ENCODE data around the gene CDH16. TPM values are rescaled to one million over a fixed set of nuclear protein-coding genes. Genes with fewer than 3 reads are reported as not detected.
A peak's percentile ranks its signal among the peaks of the same experiment; 100 is the strongest.
"Not testable (repeated sequence)": the region's sequence is repeated elsewhere in the genome, so short reads cannot be mapped to it uniquely, and the experiment has no call there.

Gene CDH16
- total RNA-seq, 4 donors from 2014 or later = not detected

- WGBS, 2 donors (ENCODE audit: low coverage in 1 of 2) = 80 to 100% methylated on average over 1 of the region's 1 CpG
- H3K27me3 ChIP-seq = peaks cover 19% of the 10 kb centered on the region
- H3K27ac ChIP-seq = no peak overlapping the region
- TF ChIP-seq EP300 (IDR thresholded peaks at IDR 0.05) = no peak
- TF ChIP-seq POLR2AphosphoS5 (IDR thresholded peaks at IDR 0.05) = no peak
- no peak for TF ChIP-seq POLR2A (IDR thresholded peaks at IDR 0.05)
- TF ChIP-seq CTCF (IDR thresholded peaks at IDR 0.05) = no peak
- ATAC-seq = no peak
- H3K36me3 ChIP-seq = no peaks in the 10 kb centered on the region
- no peak overlapping the region for H3K4me3 ChIP-seq
- no peaks in the 10 kb centered on the region for H3K9me3 ChIP-seq
- no peaks in the 10 kb centered on the region for H3K4me1 ChIP-seq
Measured at GRCh38 chr16:66960270-66960669, 41.6 kb upstream of the CDH16 start.

GRCh38 chr16:66959704-66960161 is 41.0 kb upstream of the CDH16 start:
- Histone ChIP-seq H3K4me1 (no peaks in the 10 kb centered on the region), H3K36me3 (no peaks in the 10 kb centered on the region), H3K9me3 (no peaks in the 10 kb centered on the region), H3K27ac (no peak overlapping the region), H3K27me3 (peaks cover 15% of the 10 kb centered on the region), H3K4me3 (no peak overlapping the region)
- 54 to 66% methylated on average over 2 to 4 of the region's 5 CpGs for WGBS, 2 donors (ENCODE audit: low coverage in 1 of 2)
- ATAC-seq = peak; percentile 73
- TF ChIP-seq POLR2AphosphoS5 (IDR thresholded peaks at IDR 0.05) = no peak
- TF ChIP-seq POLR2A (IDR thresholded peaks at IDR 0.05) = no peak
- no peak for TF ChIP-seq EP300 (IDR thresholded peaks at IDR 0.05)
- no peak for TF ChIP-seq CTCF (IDR thresholded peaks at IDR 0.05)

GRCh38 chr16:66958857-66959703 is 40.4 kb upstream of the CDH16 start:
- H3K36me3 ChIP-seq = no peaks in the 10 kb centered on the region
- H3K4me1 ChIP-seq = no peaks in the 10 kb centered on the region
- H3K27ac ChIP-seq = no peak overlapping the region
- TF ChIP-seq CTCF (IDR thresholded peaks at IDR 0.05) (no peak), POLR2A (IDR thresholded peaks at IDR 0.05) (no peak), POLR2AphosphoS5 (IDR thresholded peaks at IDR 0.05) (no peak), EP300 (IDR thresholded peaks at IDR 0.05) (no peak)
- WGBS, 2 donors (ENCODE audit: low coverage in 1 of 2) = 46 to 50% methylated on average over 1 to 2 of the region's 7 CpGs
- ATAC-seq = no peak
- H3K9me3 ChIP-seq = no peaks in the 10 kb centered on the region
- no peak overlapping the region for H3K4me3 ChIP-seq
- peaks cover 9% of the 10 kb centered on the region for H3K27me3 ChIP-seq

GRCh38 chr16:66956154-66956457 is 37.4 kb upstream of the CDH16 start:
- not testable (repeated sequence) for H3K27ac ChIP-seq, H3K9me3 ChIP-seq, H3K36me3 ChIP-seq, H3K4me3 ChIP-seq, H3K4me1 ChIP-seq, H3K27me3 ChIP-seq, ATAC-seq
- 38 to 67% methylated on average over 1 of the region's 1 CpG for WGBS, 2 donors (ENCODE audit: low coverage in 1 of 2)

GRCh38 chr16:66955363-66956153 is 36.9 kb upstream of the CDH16 start:
- WGBS, 2 donors (ENCODE audit: low coverage in 1 of 2) = 65 to 78% methylated on average over 11 of the region's 17 CpGs
- not testable (repeated sequence) for H3K27ac ChIP-seq, H3K9me3 ChIP-seq, H3K4me1 ChIP-seq, H3K36me3 ChIP-seq, H3K27me3 ChIP-seq, ATAC-seq, H3K4me3 ChIP-seq

Measured in gastroesophageal sphincter (tissue), 4 donors.